NCI-H2196 treated with DMSO at 0.1 percent for 48 hours (cell line): ENCODE data around the gene PTH2R.

ENCODE experiments used
- DNase-seq: peaks from one replicate; lab custom pipeline; 2025; ENCODE audit not compliant: unreplicated experiment; lab: John Stamatoyannopoulos, UW

Gene PTH2R

GRCh38 chr2:208542465-208543041 lies 136.0 kb downstream of the PTH2R start:
- DNase-seq = no peak
